Astrocyte (in vitro differentiated cells and primary cell): ENCODE measurements around the gene NUP93.

ENCODE experiments used
- EZH2 ChIP-seq: IDR thresholded peaks from 2 replicates; pipeline ENCODE4 v1.6.1; 2012; ENCODE audit warnings: mild to moderate bottlenecking, low read length, inconsistent platforms; ENCODE audit not compliant: insufficient read depth
- TF ChIP-seq, protein P1 (sequence below): IDR thresholded peaks from 2 replicates; pipeline ENCODE4 v1.5.1; 2011; ENCODE audit warnings: low read depth, mild to moderate bottlenecking, inconsistent platforms, low read length, moderate library complexity; ENCODE audit not compliant: insufficient read depth

DNA sequence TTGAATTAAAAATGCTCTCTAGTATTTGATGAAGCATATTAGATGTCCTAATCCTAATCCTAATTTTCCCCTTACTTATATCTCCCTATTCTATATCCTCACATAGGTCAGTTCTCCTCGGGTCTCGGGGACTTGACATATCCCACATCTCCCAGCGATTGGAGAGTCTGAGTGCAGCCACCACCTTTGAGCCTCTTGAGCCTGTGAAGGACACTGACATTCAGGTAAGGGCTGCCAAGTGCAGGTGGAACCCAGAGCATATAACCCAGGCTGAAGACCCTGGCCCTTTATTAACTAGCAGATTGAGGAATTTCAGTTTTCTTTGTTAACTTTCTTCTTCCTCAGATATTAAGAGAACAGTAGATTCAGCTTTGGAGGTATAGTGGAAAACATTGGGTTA is 28.5 kb downstream of the NUP93 start:
- TF ChIP-seq EZH2: no peak
- TF ChIP-seq, protein P1, sequence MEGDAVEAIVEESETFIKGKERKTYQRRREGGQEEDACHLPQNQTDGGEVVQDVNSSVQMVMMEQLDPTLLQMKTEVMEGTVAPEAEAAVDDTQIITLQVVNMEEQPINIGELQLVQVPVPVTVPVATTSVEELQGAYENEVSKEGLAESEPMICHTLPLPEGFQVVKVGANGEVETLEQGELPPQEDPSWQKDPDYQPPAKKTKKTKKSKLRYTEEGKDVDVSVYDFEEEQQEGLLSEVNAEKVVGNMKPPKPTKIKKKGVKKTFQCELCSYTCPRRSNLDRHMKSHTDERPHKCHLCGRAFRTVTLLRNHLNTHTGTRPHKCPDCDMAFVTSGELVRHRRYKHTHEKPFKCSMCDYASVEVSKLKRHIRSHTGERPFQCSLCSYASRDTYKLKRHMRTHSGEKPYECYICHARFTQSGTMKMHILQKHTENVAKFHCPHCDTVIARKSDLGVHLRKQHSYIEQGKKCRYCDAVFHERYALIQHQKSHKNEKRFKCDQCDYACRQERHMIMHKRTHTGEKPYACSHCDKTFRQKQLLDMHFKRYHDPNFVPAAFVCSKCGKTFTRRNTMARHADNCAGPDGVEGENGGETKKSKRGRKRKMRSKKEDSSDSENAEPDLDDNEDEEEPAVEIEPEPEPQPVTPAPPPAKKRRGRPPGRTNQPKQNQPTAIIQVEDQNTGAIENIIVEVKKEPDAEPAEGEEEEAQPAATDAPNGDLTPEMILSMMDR: no peak
